GM23248 (cell line): ENCODE results near the gene CPA5.

Source experiments
- EZH2 ChIP-seq: fragments of 200-600 bp; sonication (generic); IDR thresholded peaks from 2 replicates; pipeline ENCODE4 v1.6.1; 2018; ENCODE audit warnings: antibody characterized with exemption, mild to moderate bottlenecking; ENCODE audit not compliant: insufficient read depth, poor library complexity, severe bottlenecking
- EZH2phosphoT487 ChIP-seq: fragments of 200-600 bp; sonication (generic); IDR thresholded peaks from 2 replicates; pipeline ENCODE4 v1.6.1; 2018; ENCODE audit warnings: antibody characterized with exemption, moderate library complexity, mild to moderate bottlenecking, low read depth; ENCODE audit not compliant: insufficient read depth

DNA sequence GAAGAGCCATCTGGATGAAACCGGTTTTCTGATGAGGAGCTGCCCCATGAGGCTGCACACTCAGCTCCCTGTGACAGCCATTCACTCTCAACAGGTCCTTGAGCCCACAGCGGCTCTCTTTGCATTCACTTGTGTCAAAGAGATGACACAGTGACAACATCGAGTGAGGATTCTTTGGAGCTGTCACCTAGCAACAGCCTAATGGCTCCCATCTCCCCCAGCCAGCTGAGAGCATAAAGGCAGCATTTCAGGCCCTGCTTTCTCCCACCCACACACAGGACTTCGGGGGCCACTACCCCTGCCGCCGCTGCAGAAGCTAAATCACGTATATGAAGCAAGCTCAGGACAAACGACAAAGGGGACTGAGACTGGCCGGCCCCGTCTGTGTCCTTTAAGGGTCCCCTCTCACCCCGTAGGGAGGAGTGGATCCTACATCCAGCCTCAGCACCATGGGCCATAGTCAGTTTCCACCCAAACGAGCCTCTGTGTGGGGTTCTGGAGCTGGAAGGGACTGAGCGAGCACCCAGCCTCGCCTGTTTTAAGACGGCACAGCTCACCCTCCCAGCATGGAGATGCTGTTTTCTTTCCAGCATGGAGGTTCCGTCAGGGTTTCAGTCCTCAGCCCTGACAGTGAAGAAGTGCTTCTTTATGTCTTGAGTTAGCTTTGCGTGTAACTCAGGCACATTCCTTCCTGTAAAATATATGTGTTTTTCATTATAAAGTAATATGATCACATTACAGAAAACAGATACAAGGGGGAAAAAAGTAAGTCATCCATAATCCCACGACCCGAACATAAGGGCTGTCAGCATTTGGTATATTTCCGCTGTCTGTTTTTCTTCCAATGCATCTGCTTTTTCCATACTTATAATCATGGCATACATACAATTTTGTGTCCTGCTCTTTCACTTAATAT is 46.7 kb upstream of the CPA5 start:
- no peak for TF ChIP-seq EZH2phosphoT487
- no peak for TF ChIP-seq EZH2
